ENCODE results near the gene HOGA1. TPM values are rescaled to one million over a fixed set of nuclear protein-coding genes. Genes with fewer than 3 reads are reported as not detected.

Gene HOGA1
- total and polyA plus RNA-seq, 2 donors (not counting 3 experiments of a cell fraction or from before 2014, with no cell fraction given), result 0.44 to 0.91 TPM

- Histone ChIP-seq H3K36me3 (ENCODE audit: control insufficient read depth in 2 of 2, extremely low read depth in 1 of 2, insufficient read depth in 2 of 2, low read length in 2 of 2) (no peaks in the 10 kb centered on the region), H3K4me3 (replicated peaks in 1 of 3; ENCODE audit: insufficient read depth in 1 of 3, low read depth in 1 of 3, low read length in 3 of 3) (no peak overlapping the region), H4K20me1 (replicated peaks; ENCODE audit: control insufficient read depth, extremely low read depth, insufficient read depth, low read length) (no peaks in the 10 kb centered on the region), H3K9me3 (replicated peaks; ENCODE audit: control insufficient read depth, insufficient read depth, low read length) (no peaks in the 10 kb centered on the region), H2AFZ (ENCODE audit: low read depth, low read length) (no peak overlapping the region), H3K4me2 (ENCODE audit: insufficient read depth, low read length) (no peak overlapping the region), H3K9me1 (replicated peaks; ENCODE audit: control insufficient read depth, extremely low read depth, insufficient read depth, low read length) (no peaks in the 10 kb centered on the region), H3K27ac (ENCODE audit: insufficient read depth, low read depth, low read length) (no peak overlapping the region), H3K4me1 (ENCODE audit: control insufficient read depth, extremely low read depth, insufficient read depth, low read length) (peaks cover 24% of the 10 kb centered on the region), H3K9ac (replicated peaks; ENCODE audit: extremely low read depth, insufficient read depth, low read length) (no peak overlapping the region), H3K79me2 (ENCODE audit: control insufficient read depth, insufficient read depth, low read length) (no peaks in the 10 kb centered on the region), H3K27me3 (ENCODE audit: control insufficient read depth in 2 of 2, insufficient read depth in 2 of 2, low read length in 2 of 2) (no peaks in the 10 kb centered on the region)
- POLR2A ChIA-PET, result no interaction called here
- dilution Hi-C loops (cut with MboI; ENCODE audit: extremely low pct_ligation_motif_present, low sequenced_read_pairs), result no loop called here
- TF ChIP-seq JUN (IDR thresholded peaks at IDR 0.05; ENCODE audit: borderline replicate concordance, insufficient read depth, insufficient read length, low read depth) (no peak), POLR2AphosphoS5 (IDR thresholded peaks at IDR 0.05; ENCODE audit: insufficient read depth, low read depth, low read length) (no peak), POLR2A (IDR thresholded peaks at IDR 0.05; ENCODE audit: low read depth, low read length) (no peak), CTCF (IDR thresholded peaks at IDR 0.05; ENCODE audit: extremely low read depth in 1 of 2, insufficient read depth in 1 of 2, low read depth in 1 of 2, low read length in 2 of 2) (no peak), MAX (IDR thresholded peaks at IDR 0.05; ENCODE audit: insufficient read depth, insufficient read length) (no peak), EZH2 (IDR thresholded peaks at IDR 0.05; ENCODE audit: borderline replicate concordance, low read depth, low read length, severe bottlenecking) (no peak), GATA2 (IDR thresholded peaks at IDR 0.05; ENCODE audit: insufficient read depth, insufficient read length, low read depth, low read length) (no peak), FOS (IDR thresholded peaks at IDR 0.05; ENCODE audit: borderline replicate concordance, insufficient read depth, low read length) (no peak), MYC (IDR thresholded peaks at IDR 0.05; ENCODE audit: low read depth, low read length) (no peak)
- intact Hi-C loops (cut with micrococcal nuclease), result no loop called here
- no peak for FAIRE-seq
- DNase-seq (ENCODE audit: low read depth, low spot score), result no peak
- no TSS peak for BruUV-seq (replicated peaks)
- CTCF ChIA-PET, result interaction anchor here (0.8 to 1.5 kb wide), 5 partner anchors 10 to 137 kb away, joined by 3 to 9 read pairs (median 3); partner anchors contain the start of gene ANKRD2
Measured at GRCh38 chr10:97600616-97601015, 16.4 kb downstream of the HOGA1 start.
